Activated CD4-positive, alpha-beta T cell treated with anti-CD3 and anti-CD28 coated beads, Interleukin-2, Interleukin-6, amounts not matched to agents 100 ng/mL and 50 ng/mL, durations not matched to agents 16 hours and 8 hours (primary cell): ENCODE measurements around the gene ARSH.
"Not testable (repeated sequence)": the region's sequence is repeated elsewhere in the genome, so short reads cannot be mapped to it uniquely, and the experiment has no call there.

ENCODE experiments used
- DNase-seq: peaks from one replicate; pipeline ENCODE4 v3.0.0-alpha.2; 2020

The ARSH gene

DNA sequence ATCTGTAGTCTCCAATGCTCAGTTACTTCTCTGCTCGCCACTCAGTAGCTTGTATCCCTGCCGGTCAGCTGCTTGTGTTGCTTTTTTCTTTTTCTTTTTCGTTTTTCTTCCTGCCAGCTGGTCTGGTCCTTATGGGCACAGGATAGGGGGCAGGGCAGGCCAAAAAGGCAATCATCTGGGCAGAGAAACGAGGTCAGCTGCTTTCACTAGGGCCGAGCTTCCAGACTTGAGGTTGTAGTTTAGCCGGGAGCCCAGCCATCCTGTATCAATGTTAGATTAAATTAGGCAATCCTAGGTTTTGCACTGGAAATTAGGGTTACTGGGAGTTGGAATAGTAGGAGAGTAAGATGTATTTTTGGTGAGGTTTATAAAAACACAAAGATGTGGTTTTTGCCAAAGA, 38.3 kb downstream of the ARSH start:
- DNase-seq = no peak

DNA sequence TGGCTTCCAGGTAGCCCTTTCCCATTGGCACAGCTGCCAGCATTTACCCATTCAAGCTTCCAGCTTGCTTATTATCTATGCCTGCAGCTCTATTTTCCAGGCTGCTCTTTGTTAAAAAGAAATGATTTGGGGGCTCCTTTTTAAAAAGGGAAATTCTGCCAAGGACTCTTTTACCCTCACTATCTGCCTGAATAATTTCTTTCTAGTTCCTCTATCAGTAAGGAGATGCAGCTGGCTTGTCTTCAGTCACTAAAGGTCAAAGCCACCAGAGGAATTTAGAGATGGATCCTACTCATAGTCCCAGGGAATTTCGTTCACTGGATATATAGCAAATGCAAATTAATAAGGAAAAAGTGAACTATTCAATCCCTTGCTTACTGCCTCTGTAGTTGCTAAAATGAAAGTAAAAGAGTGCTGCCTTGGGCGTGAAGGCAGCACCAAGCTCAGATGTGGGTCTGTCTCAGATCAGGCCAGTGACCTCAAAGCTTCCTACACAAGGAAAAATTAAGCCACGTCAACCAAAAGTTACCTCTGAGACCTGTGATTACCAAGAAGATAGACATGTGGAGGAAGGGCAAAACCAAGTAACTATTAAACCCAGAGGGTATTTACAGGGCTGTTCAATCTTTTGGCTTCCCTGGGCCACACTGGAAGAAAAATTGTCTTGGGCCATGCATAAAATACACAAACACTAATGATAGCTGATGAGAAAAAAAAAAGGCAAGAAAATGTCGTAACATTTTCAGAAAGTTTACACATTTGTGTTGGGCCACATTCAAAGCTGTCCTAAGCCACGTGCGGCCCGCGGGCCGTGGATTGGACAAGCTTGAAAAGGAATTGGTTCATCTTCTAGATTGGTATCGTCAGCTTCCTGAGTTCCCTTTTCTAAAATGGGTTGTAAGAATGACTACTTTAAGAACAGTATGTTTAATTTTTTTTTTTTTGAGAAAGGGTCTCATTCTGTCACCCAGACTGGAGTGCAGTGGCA, 40.2 kb downstream of the ARSH start:
- DNase-seq = no peak

DNA sequence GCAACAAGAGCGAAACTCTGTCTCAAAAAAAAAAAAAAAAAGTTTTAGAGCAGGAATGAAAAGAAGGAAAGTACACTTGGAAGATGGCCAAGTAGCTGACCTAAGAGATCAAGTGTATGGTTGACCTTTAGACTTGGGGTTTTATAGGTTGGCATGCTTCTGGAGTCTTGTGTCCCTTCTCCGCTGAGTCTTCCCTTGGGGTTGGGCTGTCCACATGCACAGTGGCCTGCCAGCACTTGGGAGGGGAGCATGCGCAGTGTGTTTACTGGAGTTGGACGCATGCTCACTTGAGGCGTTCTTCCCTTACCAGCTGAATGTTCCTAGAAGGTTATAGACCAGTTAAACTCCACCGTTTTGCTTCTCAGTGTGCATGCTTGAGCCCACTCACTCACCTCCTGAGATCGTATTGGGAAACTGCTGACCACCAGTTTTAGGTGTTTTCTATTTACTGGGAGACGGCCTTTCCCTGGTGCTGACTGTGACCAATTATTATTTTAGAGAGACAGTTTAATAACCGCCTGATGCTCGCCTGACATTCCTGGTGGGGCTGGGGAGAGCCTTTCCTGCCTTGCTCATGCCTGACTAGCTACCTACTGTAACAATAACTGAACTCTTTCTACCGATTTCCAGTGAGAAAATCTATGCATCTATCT, 44.3 kb downstream of the ARSH start:
- not testable (repeated sequence) for DNase-seq

DNA sequence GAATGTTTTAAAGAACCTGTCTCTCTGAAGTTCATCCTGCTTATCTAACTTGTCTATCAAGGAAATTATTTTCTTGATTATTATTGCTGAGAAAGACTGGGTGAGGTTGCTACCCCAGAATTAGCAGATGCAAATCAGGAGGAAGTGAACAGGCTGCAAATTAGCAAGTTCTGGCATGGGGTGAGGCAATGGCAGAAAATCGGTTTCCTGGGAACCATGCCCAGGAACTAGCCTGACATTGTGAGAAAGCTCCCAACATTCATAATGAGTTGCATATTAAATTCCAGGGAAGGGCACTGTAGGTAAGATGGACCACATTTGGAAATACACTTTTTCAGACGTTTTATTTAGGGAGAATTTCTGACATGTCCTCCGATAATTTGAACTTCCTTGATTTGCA, 46.5 kb downstream of the ARSH start:
- DNase-seq = no peak

DNA sequence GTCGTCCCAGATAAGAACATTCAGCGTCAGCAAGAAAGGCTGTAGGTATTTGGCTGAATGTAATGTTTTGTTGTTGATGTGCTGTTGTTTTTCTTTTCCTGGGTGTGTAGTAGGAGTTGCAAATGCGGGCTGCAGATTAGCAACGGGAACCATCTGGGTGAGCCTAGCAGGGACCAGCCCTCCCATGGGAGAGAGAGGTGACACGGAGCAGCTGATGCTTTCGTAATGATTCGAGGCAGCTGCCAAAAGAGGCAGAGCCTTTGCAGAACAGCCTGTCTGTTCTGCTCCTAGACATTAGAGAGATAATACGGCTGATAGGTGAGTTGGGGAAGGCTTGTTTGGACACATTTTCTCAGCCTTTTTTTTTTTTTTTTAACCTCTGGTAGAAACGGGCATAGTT, 60.2 kb downstream of the ARSH start:
- DNase-seq = no peak

DNA sequence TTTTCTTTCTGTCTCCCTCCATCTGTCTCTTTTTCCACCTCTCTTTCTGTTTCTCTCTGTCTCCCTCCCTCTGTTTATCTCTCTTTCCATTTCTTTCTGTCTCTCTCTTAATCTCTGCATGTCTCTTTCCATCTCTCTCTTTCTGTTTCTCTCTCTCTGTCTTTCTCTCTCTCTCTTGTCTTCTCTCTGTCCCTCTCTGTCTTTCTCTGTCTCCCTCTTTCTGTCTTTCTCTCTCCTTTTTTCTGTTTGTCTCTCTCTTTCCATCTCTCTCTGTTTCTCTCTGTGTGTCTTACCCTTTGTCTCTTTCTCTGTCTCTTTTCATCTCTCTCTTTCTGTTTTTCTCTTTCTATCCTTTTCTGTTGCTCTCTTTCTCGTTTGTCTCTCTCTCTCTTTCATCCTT, 69.6 kb downstream of the ARSH start:
- no peak for DNase-seq

DNA sequence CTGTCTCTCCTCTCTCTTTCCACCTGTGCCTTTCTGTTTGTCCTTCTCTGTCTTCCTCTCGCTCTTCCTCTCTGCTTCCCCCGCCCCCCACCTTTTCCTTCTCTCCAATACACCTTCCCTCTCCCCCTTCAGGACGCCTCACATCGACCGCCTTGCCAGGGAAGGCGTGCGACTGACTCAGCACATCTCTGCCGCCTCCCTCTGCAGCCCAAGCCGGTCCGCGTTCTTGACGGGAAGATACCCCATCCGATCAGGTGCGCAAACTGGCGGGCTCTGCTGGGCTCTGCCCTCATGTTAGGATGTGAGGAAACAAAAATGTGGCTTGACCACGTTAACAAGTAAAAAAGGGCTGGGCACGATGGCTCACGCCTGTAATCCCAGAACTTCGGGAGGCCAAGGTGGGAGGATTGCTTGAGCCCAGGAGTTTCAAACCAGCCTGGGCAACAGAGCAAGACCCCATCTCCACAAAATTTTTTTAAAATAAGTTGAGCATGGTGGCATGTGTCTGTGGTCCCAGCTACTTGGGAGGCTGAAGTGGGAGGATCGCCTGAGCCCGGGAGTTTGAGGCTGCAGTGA, 70.2 kb downstream of the ARSH start:
- no peak for DNase-seq
